Suprapubic skin (tissue), 4 donors: ENCODE data around the gene PSG1. TPM values are rescaled to one million over a fixed set of nuclear protein-coding genes. Genes with fewer than 3 reads are reported as not detected.
"Not testable (repeated sequence)": the region's sequence is repeated elsewhere in the genome, so short reads cannot be mapped to it uniquely, and the experiment has no call there.

Source experiments
- DNase-seq, 2 donors: peaks; one replicate each; pipeline ENCODE4 v3.0.0-alpha.2; 2019; ENCODE audit warnings: low spot score in 2 of 2
- H3K27ac ChIP-seq: fragments of 200-600 bp; sonication (generic); one replicate; pipeline ENCODE4 v1.5.1; 2019
- H3K27me3 ChIP-seq: fragments of 200-600 bp; sonication (generic); one replicate; pipeline ENCODE4 v1.5.1; 2019
- H3K36me3 ChIP-seq: fragments of 200-600 bp; sonication (generic); one replicate; pipeline ENCODE4 v1.5.1; 2019
- H3K4me1 ChIP-seq: fragments of 200-600 bp; sonication (generic); one replicate; pipeline ENCODE4 v1.5.1; 2019
- H3K4me3 ChIP-seq: fragments of 200-600 bp; sonication (generic); one replicate; pipeline ENCODE4 v1.5.1; 2019; ENCODE audit warnings: mild to moderate bottlenecking
- H3K9me3 ChIP-seq: fragments of 200-600 bp; sonication (generic); one replicate; pipeline ENCODE4 v1.5.1; 2019
- CTCF ChIP-seq, 2 donors: fragments of 200-600 bp in 1 of 2; fragments of 450-650 bp in 1 of 2; sonication (generic) in 1 of 2; IDR thresholded peaks; one replicate each; pipeline ENCODE4 v1.5.1; 2016 to 2019; ENCODE audit warnings: antibody characterized with exemption in 2 of 2, mild to moderate bottlenecking in 1 of 2, moderate library complexity in 1 of 2
- EP300 ChIP-seq: sonication (generic); formaldehyde crosslinking; IDR thresholded peaks from one replicate; pipeline ENCODE4 v1.6.1; 2017; ENCODE audit warnings: antibody characterized with exemption
- POLR2A ChIP-seq, 2 donors: fragments of 450-650 bp; IDR thresholded peaks; one replicate each; pipeline ENCODE4 v1.6.1; 2017; ENCODE audit warnings: antibody characterized with exemption in 2 of 2, mild to moderate bottlenecking in 2 of 2, moderate library complexity in 2 of 2
- POLR2AphosphoS5 ChIP-seq, 3 donors: sonication (generic); formaldehyde crosslinking; IDR thresholded peaks; one replicate each; pipeline ENCODE4 v1.6.1; 2017; ENCODE audit warnings: antibody characterized with exemption in 3 of 3
- WGBS: methylation state at CpG from one replicate; pipeline ENCODE4 v1.1.5; 2018; 5-methylcytosine and 5-hydroxymethylcytosine counted together
- total RNA-seq, 4 donors: library from RNA; depleted of rRNA; stranded (reverse); fragments of >200 nt; gene quantifications; one replicate each; pipeline ENCODE4 v1.1.0, GENCODE V29; 2016

Gene PSG1
- total RNA-seq, 4 donors from 2014 or later: not detected

- H3K4me1 ChIP-seq: peaks cover 4% of the 10 kb centered on the region
- WGBS: 82% methylated on average over 2 of the region's 2 CpGs
- no peak for DNase-seq
- H3K27me3 ChIP-seq: no peaks in the 10 kb centered on the region
- H3K9me3 ChIP-seq: no peaks in the 10 kb centered on the region
- no peak overlapping the region for H3K27ac ChIP-seq
- no peaks in the 10 kb centered on the region for H3K36me3 ChIP-seq
- TF ChIP-seq EP300 (no peak), CTCF (IDR thresholded peaks at IDR 0.05) (no peak), POLR2A (IDR thresholded peaks at IDR 0.05) (no peak), POLR2AphosphoS5 (IDR thresholded peaks at IDR 0.05) (no peak)
- no peak overlapping the region for H3K4me3 ChIP-seq
Measured at GRCh38 chr19:42846597-42846996, 32.9 kb downstream of the PSG1 start.

GRCh38 chr19:42843631-42844030 is 35.9 kb downstream of the PSG1 start:
- not testable (repeated sequence) for H3K4me1 ChIP-seq, H3K27ac ChIP-seq, H3K27me3 ChIP-seq, DNase-seq, H3K4me3 ChIP-seq, H3K36me3 ChIP-seq, H3K9me3 ChIP-seq
- 46% methylated on average over 7 of the region's 7 CpGs for WGBS

- H3K9me3 ChIP-seq, H3K27me3 ChIP-seq, DNase-seq, H3K36me3 ChIP-seq, H3K27ac ChIP-seq, H3K4me3 ChIP-seq, H3K4me1 ChIP-seq: not testable (repeated sequence)
- 78% methylated on average over 9 of the region's 9 CpGs for WGBS
Measured at GRCh38 chr19:42832746-42833442, 46.6 kb downstream of the PSG1 start.

GRCh38 chr19:42832023-42832680 is 47.4 kb downstream of the PSG1 start:
- not testable (repeated sequence) for DNase-seq, H3K4me3 ChIP-seq, H3K4me1 ChIP-seq, H3K9me3 ChIP-seq, H3K27me3 ChIP-seq, H3K27ac ChIP-seq, H3K36me3 ChIP-seq
- 51% methylated on average over 3 of the region's 3 CpGs for WGBS

GRCh38 chr19:42831221-42832019 is 48.1 kb downstream of the PSG1 start:
- Histone ChIP-seq H3K4me1 (no peaks in the 10 kb centered on the region), H3K27me3 (no peaks in the 10 kb centered on the region), H3K27ac (no peak overlapping the region), H3K36me3 (no peaks in the 10 kb centered on the region), H3K9me3 (no peaks in the 10 kb centered on the region), H3K4me3 (no peak overlapping the region)
- no peak for DNase-seq
- 72% methylated on average over 1 of the region's 1 CpG for WGBS
- TF ChIP-seq EP300 (no peak), CTCF (IDR thresholded peaks at IDR 0.05) (no peak), POLR2AphosphoS5 (IDR thresholded peaks at IDR 0.05) (no peak), POLR2A (IDR thresholded peaks at IDR 0.05) (no peak)

- not testable (repeated sequence) for H3K4me1 ChIP-seq, H3K27ac ChIP-seq, H3K27me3 ChIP-seq, H3K4me3 ChIP-seq, H3K36me3 ChIP-seq, H3K9me3 ChIP-seq, DNase-seq
- WGBS: 91% methylated on average over 9 of the region's 9 CpGs
Measured at GRCh38 chr19:42821306-42821977, 58.1 kb downstream of the PSG1 start.

- 42% methylated on average over 5 of the region's 5 CpGs for WGBS
- not testable (repeated sequence) for H3K4me1 ChIP-seq, H3K9me3 ChIP-seq, H3K4me3 ChIP-seq, H3K27ac ChIP-seq, H3K36me3 ChIP-seq, H3K27me3 ChIP-seq, DNase-seq
Measured at GRCh38 chr19:42819960-42820650, 59.4 kb downstream of the PSG1 start.
